HEK293 (cell line): ENCODE data around the gene ASB8.

ENCODE experiments used
- CTCF ChIA-PET: fragments of 350-600 bp; formaldehyde crosslinking; extraction: SDS; loops from one replicate; lab custom pipeline; 2021; ENCODE audit warnings: antibody characterized with exemption; lab: Yijun Ruan, JAX
- POLR2A ChIA-PET: fragments of 300-600 bp; formaldehyde crosslinking; extraction: SDS; loops from one replicate; lab custom pipeline; 2020; ENCODE audit warnings: antibody characterized with exemption, inconsistent platforms; lab: Yijun Ruan, JAX
- H3K27ac ChIP-seq: fragments of 200-500 bp; sonication (Bioruptor generic); 2 replicates; pipeline ENCODE4 v1.5.1; 2014; ENCODE audit warnings: low read depth, low read length, control low read depth, inconsistent platforms; ENCODE audit errors: extremely low read depth
- H3K36me3 ChIP-seq, 2 experiments: fragments of 200-500 bp in 1 of 2; sonication (Bioruptor generic) in 1 of 2; 1 replicate in 1 of 2; 2 replicates in 1 of 2; pipeline ENCODE4 v1.5.1; 2014 to 2017; ENCODE audit warnings: inconsistent platforms in 2 of 2, low read length in 2 of 2; ENCODE audit not compliant: control insufficient read depth in 2 of 2, insufficient read depth in 1 of 2
- H3K4me1 ChIP-seq: fragments of 200-500 bp; sonication (Bioruptor generic); 2 replicates; pipeline ENCODE4 v1.5.1; 2014; ENCODE audit warnings: mild to moderate bottlenecking, low read length, inconsistent platforms; ENCODE audit not compliant: control insufficient read depth, insufficient read depth
- H3K4me3 ChIP-seq: 2 replicates; pipeline ENCODE4 v1.5.1; 2011; ENCODE audit warnings: low read depth, mild to moderate bottlenecking, control low read depth, low read length, moderate library complexity
- H3K9me3 ChIP-seq: fragments of 200-500 bp; sonication (Bioruptor generic); 2 replicates; pipeline ENCODE4 v1.5.1; 2014; ENCODE audit warnings: low read depth, low read length, inconsistent platforms; ENCODE audit not compliant: control insufficient read depth, insufficient read depth
- FEZF1 ChIP-seq: fragments of 450-650 bp; formaldehyde crosslinking; IDR thresholded peaks from 2 replicates; pipeline ENCODE4 v1.5.1; 2016; ENCODE audit warnings: missing biosample characterization, missing genetic modification characterization
- PRDM10 ChIP-seq: fragments of 450-650 bp; formaldehyde crosslinking; IDR thresholded peaks from 2 replicates; pipeline ENCODE4 v1.5.1; 2016; ENCODE audit warnings: missing biosample characterization, missing genetic modification characterization
- SCRT1 ChIP-seq: fragments of 450-650 bp; formaldehyde crosslinking; IDR thresholded peaks from 2 replicates; pipeline ENCODE4 v1.5.1; 2016; ENCODE audit warnings: missing biosample characterization, missing genetic modification characterization, borderline replicate concordance
- TRIM28 ChIP-seq: IDR thresholded peaks from 2 replicates; pipeline ENCODE4 v1.6.1; 2011; ENCODE audit warnings: low read length, control low read depth, borderline replicate concordance
- ZBTB11 ChIP-seq: fragments of 450-650 bp; formaldehyde crosslinking; conservative IDR thresholded peaks from 2 replicates; pipeline ENCODE4 v1.5.1; 2016; ENCODE audit warnings: low read depth, missing biosample characterization, missing genetic modification characterization
- ZNF48 ChIP-seq: fragments of 450-650 bp; formaldehyde crosslinking; IDR thresholded peaks from 2 replicates; pipeline ENCODE4 v1.5.1; 2016; ENCODE audit warnings: missing biosample characterization, missing genetic modification characterization
- ZNF530 ChIP-seq: fragments of 450-650 bp; formaldehyde crosslinking; IDR thresholded peaks from 2 replicates; pipeline ENCODE4 v1.5.1; 2016; ENCODE audit warnings: low read depth, missing biosample characterization, missing genetic modification characterization
- ZNF560 ChIP-seq: fragments of 450-650 bp; formaldehyde crosslinking; IDR thresholded peaks from 2 replicates; pipeline ENCODE4 v1.5.1; 2017; ENCODE audit warnings: missing biosample characterization, missing genetic modification characterization, borderline replicate concordance
- ZNF747 ChIP-seq: fragments of 450-650 bp; formaldehyde crosslinking; IDR thresholded peaks from 2 replicates; pipeline ENCODE4 v1.5.1; 2016; ENCODE audit warnings: missing biosample characterization, missing genetic modification characterization
- ZNF785 ChIP-seq: fragments of 450-650 bp; formaldehyde crosslinking; IDR thresholded peaks from 2 replicates; pipeline ENCODE4 v1.5.1; 2016; ENCODE audit warnings: missing biosample characterization, missing genetic modification characterization
- TF ChIP-seq, protein P1 (sequence below): fragments of 450-650 bp; formaldehyde crosslinking; IDR thresholded peaks from 2 replicates; pipeline ENCODE4 v1.5.1; 2016; ENCODE audit warnings: missing biosample characterization, missing genetic modification characterization

ASB8 gene

GRCh38 chr12:48132826-48133225 is 24.5 kb downstream of the ASB8 start:
- ChIA-PET POLR2A (no interaction called here), CTCF (no interaction called here)
- Histone ChIP-seq H3K4me3 (no peak overlapping the region), H3K9me3 (no peaks in the 10 kb centered on the region), H3K4me1 (no peaks in the 10 kb centered on the region), H3K36me3 (peaks cover 13 to 80% of the 10 kb centered on the region in 2 experiments; a peak in 2 of 3 replicates), H3K27ac (no peak overlapping the region)
- TF ChIP-seq TRIM28 (no peak), ZNF560 (no peak), FEZF1 (tag by site-specific recombination) (no peak), ZNF48 (no peak), ZBTB11 (no peak)

GRCh38 chr12:48131517-48131916 is 25.8 kb downstream of the ASB8 start:
- ChIA-PET POLR2A (no interaction called here), CTCF (interaction anchor here (0.9 kb wide), 1 partner anchor 58 kb away, joined by 7 read pairs; no protein-coding TSS in a partner anchor)

More at GRCh38 chr12:48131517-48131916, 25.8 kb downstream of the ASB8 start:
- H3K4me1 ChIP-seq = no peaks in the 10 kb centered on the region
- H3K36me3 ChIP-seq = peaks cover 13 to 85% of the 10 kb centered on the region in 2 experiments; a peak in 2 of 3 replicates
- H3K4me3 ChIP-seq = no peak overlapping the region
- TF ChIP-seq ZNF530 (tag by site-specific recombination) (no peak), ZNF747 (tag by site-specific recombination) (no peak), SCRT1 (tag by site-specific recombination) (no peak), ZNF785 (tag by site-specific recombination) (no peak), TRIM28 (no peak), PRDM10 (tag by site-specific recombination) (no peak)
- TF ChIP-seq, protein P1, sequence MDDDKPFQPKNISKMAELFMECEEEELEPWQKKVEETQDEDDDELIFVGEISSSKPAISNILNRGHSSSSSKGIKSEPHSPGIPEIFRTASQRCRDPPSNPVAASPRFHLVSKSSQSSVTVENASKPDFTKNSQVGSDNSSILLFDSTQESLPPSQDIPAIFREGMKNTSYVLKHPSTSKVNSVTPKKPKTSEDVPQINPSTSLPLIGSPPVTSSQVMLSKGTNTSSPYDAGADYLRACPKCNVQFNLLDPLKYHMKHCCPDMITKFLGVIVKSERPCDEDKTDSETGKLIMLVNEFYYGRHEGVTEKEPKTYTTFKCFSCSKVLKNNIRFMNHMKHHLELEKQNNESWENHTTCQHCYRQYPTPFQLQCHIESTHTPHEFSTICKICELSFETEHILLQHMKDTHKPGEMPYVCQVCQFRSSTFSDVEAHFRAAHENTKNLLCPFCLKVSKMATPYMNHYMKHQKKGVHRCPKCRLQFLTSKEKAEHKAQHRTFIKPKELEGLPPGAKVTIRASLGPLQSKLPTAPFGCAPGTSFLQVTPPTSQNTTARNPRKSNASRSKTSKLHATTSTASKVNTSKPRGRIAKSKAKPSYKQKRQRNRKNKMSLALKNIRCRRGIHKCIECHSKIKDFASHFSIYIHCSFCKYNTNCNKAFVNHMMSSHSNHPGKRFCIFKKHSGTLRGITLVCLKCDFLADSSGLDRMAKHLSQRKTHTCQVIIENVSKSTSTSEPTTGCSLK (tag by site-specific recombination) = no peak
- no peak overlapping the region for H3K27ac ChIP-seq
- H3K9me3 ChIP-seq = no peaks in the 10 kb centered on the region
